Upper lobe of left lung (tissue), 4 donors: ENCODE results near the gene CXCL17.

ENCODE experiments used
- CTCF ChIP-seq, 6 experiments: fragments of 450-650 bp in 4 of 6; fragments of 200-600 bp in 2 of 6; sonication (generic) in 2 of 6; IDR thresholded peaks; one replicate each; pipeline ENCODE4 v1.5.1; 2016 to 2019; ENCODE audit warnings: antibody characterized with exemption in 6 of 6
- POLR2A ChIP-seq, 4 donors: fragments of 450-650 bp; IDR thresholded peaks; one replicate each; pipeline ENCODE4 v1.5.1; 2016 to 2017; ENCODE audit warnings: antibody characterized with exemption in 4 of 4, mild to moderate bottlenecking in 2 of 4
- POLR2AphosphoS5 ChIP-seq, 2 donors: sonication (generic); formaldehyde crosslinking; IDR thresholded peaks; one replicate each; pipeline ENCODE4 v1.5.1; 2017; ENCODE audit warnings: antibody characterized with exemption in 2 of 2

- TF ChIP-seq POLR2A (IDR thresholded peaks at IDR 0.05) (no peak), CTCF (IDR thresholded peaks at IDR 0.05) (no peak), POLR2AphosphoS5 (IDR thresholded peaks at IDR 0.05) (no peak)
Measured at GRCh38 chr19:42431486-42431885, 11.3 kb downstream of the CXCL17 start.
